Measurements from ENCODE around the gene OSTF1. TPM values are rescaled to one million over a fixed set of nuclear protein-coding genes. Genes with fewer than 3 reads are reported as not detected.
A peak's percentile ranks its signal among the peaks of the same experiment; 100 is the strongest.

Gene OSTF1
- total RNA-seq, 1 donor from 2014 or later, result 18.9 TPM

DNA sequence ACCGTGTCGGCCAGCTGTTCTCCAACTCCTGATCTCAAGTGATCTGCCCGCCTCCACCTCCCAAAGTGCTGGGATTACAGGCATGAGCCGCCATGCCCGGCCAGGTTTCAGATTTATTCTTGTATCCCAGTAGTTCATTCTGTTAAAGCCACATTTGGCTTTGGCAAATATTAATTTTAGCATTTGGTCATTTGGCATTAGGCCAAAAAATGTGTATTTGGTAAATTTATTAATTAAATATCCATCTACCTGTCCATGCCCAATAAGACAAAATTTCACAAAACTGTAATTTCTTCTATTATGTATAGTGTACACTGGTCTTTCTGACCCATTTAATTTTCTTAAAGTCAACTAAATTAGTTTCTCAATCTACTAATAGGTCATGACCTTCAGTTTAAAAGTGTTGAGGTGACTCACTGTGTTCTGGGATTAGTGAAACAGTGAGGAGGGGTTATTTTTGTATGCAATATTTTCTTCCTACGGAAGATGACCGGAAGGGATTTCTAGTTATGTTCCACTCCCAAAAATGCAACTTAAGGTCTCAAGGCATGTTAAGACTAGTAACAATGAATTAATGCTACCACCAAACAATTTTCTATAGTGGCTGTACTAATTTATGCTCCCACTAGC is 21.0 kb downstream of the OSTF1 start:
- H3K27ac ChIP-seq (replicated peaks), result peak overlapping the region; percentile 21
- H3K4me3 ChIP-seq, result no peak overlapping the region
- peaks cover 79% of the 10 kb centered on the region for H3K4me1 ChIP-seq
- no peaks in the 10 kb centered on the region for H3K9me3 ChIP-seq (replicated peaks)
- TF ChIP-seq, protein P1, sequence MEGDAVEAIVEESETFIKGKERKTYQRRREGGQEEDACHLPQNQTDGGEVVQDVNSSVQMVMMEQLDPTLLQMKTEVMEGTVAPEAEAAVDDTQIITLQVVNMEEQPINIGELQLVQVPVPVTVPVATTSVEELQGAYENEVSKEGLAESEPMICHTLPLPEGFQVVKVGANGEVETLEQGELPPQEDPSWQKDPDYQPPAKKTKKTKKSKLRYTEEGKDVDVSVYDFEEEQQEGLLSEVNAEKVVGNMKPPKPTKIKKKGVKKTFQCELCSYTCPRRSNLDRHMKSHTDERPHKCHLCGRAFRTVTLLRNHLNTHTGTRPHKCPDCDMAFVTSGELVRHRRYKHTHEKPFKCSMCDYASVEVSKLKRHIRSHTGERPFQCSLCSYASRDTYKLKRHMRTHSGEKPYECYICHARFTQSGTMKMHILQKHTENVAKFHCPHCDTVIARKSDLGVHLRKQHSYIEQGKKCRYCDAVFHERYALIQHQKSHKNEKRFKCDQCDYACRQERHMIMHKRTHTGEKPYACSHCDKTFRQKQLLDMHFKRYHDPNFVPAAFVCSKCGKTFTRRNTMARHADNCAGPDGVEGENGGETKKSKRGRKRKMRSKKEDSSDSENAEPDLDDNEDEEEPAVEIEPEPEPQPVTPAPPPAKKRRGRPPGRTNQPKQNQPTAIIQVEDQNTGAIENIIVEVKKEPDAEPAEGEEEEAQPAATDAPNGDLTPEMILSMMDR (IDR thresholded peaks at IDR 0.05; ENCODE audit: borderline replicate concordance), result no peak
- intact Hi-C loops (cut with micrococcal nuclease), result no loop called here
- no peaks in the 10 kb centered on the region for H3K36me3 ChIP-seq
- no peak for DNase-seq
- H3K27me3 ChIP-seq (ENCODE audit: low read depth), result no peaks in the 10 kb centered on the region

DNA sequence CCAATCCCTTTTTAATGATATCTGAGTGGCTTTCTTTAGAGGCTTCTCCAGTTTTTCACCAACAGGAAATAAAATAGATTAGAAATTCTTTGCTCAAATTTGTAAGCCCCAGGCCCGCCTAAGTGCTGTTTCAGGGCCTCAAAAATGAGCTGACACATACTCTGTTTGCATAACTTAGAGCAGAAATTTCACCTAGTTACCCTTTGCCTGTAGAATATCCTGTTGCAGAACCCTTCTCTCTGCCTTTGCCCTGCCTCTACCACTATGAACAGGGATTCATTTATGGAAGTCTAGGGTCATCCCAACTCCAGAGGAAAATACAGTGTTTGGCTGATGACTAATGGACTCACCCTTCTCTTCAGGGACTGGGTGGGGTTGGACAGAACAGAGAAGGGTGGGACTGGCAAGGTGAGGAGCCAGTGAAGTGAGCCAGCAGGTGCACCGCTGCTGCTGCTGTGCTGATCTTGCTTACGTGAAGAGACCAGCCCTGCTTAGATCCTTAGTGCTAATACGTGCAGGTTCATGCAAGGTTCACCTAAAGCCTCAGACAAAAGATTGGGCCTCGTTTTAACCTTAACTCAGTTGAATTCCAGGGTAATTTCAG is 22.8 kb downstream of the OSTF1 start:
- H3K4me3 ChIP-seq, result no peak overlapping the region
- H3K27ac ChIP-seq (replicated peaks), result no peak overlapping the region
- DNase-seq, result no peak
- H3K9me3 ChIP-seq (replicated peaks), result no peaks in the 10 kb centered on the region
- TF ChIP-seq, protein P1 (IDR thresholded peaks at IDR 0.05; ENCODE audit: borderline replicate concordance), result no peak
- no peaks in the 10 kb centered on the region for H3K27me3 ChIP-seq (ENCODE audit: low read depth)
- intact Hi-C loops (cut with micrococcal nuclease), result no loop called here
- H3K4me1 ChIP-seq, result peaks cover 68% of the 10 kb centered on the region
- no peaks in the 10 kb centered on the region for H3K36me3 ChIP-seq

DNA sequence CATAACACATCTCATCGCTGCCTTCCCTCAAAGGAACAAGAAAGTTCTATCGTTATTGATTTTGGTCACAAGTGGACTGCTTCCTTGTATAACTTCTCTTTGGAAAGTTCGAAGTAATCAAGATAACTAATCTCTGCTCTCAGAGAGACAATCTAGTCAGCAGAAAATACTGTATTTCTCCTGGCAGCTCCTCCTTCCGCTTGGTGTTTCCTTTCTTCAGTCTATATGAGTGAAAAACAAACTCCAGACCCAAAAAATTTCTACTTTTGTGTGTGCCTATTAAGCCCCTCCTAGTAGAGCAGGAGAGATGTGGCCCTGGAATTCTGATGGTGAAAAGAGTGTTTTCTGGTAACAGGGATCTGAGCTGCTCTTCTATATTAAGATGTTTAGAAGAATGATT is 24.5 kb downstream of the OSTF1 start:
- TF ChIP-seq, protein P1 (IDR thresholded peaks at IDR 0.05; ENCODE audit: borderline replicate concordance), result no peak

GRCh38 chr9:75116306-75116705 is 28.0 kb downstream of the OSTF1 start:
- intact Hi-C loops (cut with micrococcal nuclease), result no loop called here
- DNase-seq, result no peak
- H3K36me3 ChIP-seq, result peaks cover 29% of the 10 kb centered on the region
- H3K27me3 ChIP-seq (ENCODE audit: low read depth), result no peaks in the 10 kb centered on the region
- TF ChIP-seq, protein P1 (IDR thresholded peaks at IDR 0.05; ENCODE audit: borderline replicate concordance), result no peak
- no peak overlapping the region for H3K4me3 ChIP-seq
- no peaks in the 10 kb centered on the region for H3K9me3 ChIP-seq (replicated peaks)
- no peak overlapping the region for H3K27ac ChIP-seq (replicated peaks)
- peaks cover 30% of the 10 kb centered on the region for H3K4me1 ChIP-seq

More for the DNA sequence above, 24.5 kb downstream of the OSTF1 start:
- Histone ChIP-seq H3K4me3 (no peak overlapping the region), H3K9me3 (replicated peaks) (no peaks in the 10 kb centered on the region), H3K4me1 (peaks cover 60% of the 10 kb centered on the region), H3K27me3 (ENCODE audit: low read depth) (no peaks in the 10 kb centered on the region), H3K27ac (replicated peaks) (no peak overlapping the region), H3K36me3 (peaks cover 5% of the 10 kb centered on the region)
- no peak for DNase-seq
- intact Hi-C loops (cut with micrococcal nuclease), result no loop called here

- TF ChIP-seq, protein P1 (IDR thresholded peaks at IDR 0.05; ENCODE audit: borderline replicate concordance), result no peak
- intact Hi-C loops (cut with micrococcal nuclease), result no loop called here
- H3K27me3 ChIP-seq (ENCODE audit: low read depth), result no peaks in the 10 kb centered on the region
- H3K36me3 ChIP-seq, result peaks cover 29% of the 10 kb centered on the region
- DNase-seq, result no peak
- H3K9me3 ChIP-seq (replicated peaks), result no peaks in the 10 kb centered on the region
- H3K4me3 ChIP-seq, result no peak overlapping the region
- H3K27ac ChIP-seq (replicated peaks), result no peak overlapping the region
- H3K4me1 ChIP-seq, result peaks cover 20% of the 10 kb centered on the region
Observed at GRCh38 chr9:75117564-75117963, 29.2 kb downstream of the OSTF1 start.

Measured in left ventricle myocardium inferior (tissue), 1 donor.